OCI-LY7 (cell line): ENCODE data around the gene CCDC15. TPM values are rescaled to one million over a fixed set of nuclear protein-coding genes. Genes with fewer than 3 reads are reported as not detected.

Experiments
- BruUV-seq: library from RNA; stranded (reverse); fragments of 400-500 nt; replicated peaks from 2 replicates; lab custom pipeline; 2021; lab: Mats Ljungman, UMichigan
- CTCF ChIA-PET: fragments of 300-600 bp; sonication (Branson Sonifier 250); formaldehyde crosslinking; loops from one replicate; lab custom pipeline; 2022; ENCODE audit warnings: antibody characterized with exemption; ENCODE audit not compliant: unreplicated experiment; lab: Charles Lee
- POLR2A ChIA-PET: fragments of 300-600 bp; sonication (Branson Sonifier 250); formaldehyde crosslinking; loops from one replicate; lab custom pipeline; 2022; ENCODE audit warnings: antibody characterized with exemption; lab: Charles Lee
- DNase-seq: peaks from one replicate; pipeline ENCODE4 v3.0.0-alpha.2; 2015; ENCODE audit warnings: low spot score
- H2AFZ ChIP-seq: fragments of 200-600 bp; sonication (generic), shearing (Covaris generic); 2 replicates; pipeline ENCODE4 v1.6.1; 2014; ENCODE audit warnings: mild to moderate bottlenecking, antibody characterized with exemption, low read length, moderate library complexity
- H3K27ac ChIP-seq: fragments of 200-600 bp; sonication (generic); 2 replicates; pipeline ENCODE4 v1.5.1; 2014; ENCODE audit warnings: mixed run types, low read depth, mild to moderate bottlenecking, moderate library complexity, low read length, inconsistent platforms; ENCODE audit not compliant: poor library complexity, severe bottlenecking
- H3K36me3 ChIP-seq: fragments of 200-600 bp; sonication (generic); 2 replicates; pipeline ENCODE4 v1.6.1; 2014; ENCODE audit warnings: mild to moderate bottlenecking, antibody characterized with exemption, low read length, moderate library complexity, mixed read lengths; ENCODE audit not compliant: insufficient read depth
- H3K4me1 ChIP-seq: fragments of 200-600 bp; sonication (generic); 2 replicates; pipeline ENCODE4 v1.5.1; 2014; ENCODE audit warnings: mild to moderate bottlenecking, low read length; ENCODE audit not compliant: insufficient read depth, poor library complexity, severe bottlenecking
- H3K4me2 ChIP-seq: fragments of 200-600 bp; sonication (generic); 2 replicates; pipeline ENCODE4 v1.6.1; 2014; ENCODE audit warnings: mild to moderate bottlenecking, low read length
- H3K4me3 ChIP-seq: fragments of 200-600 bp; sonication (generic); 2 replicates; pipeline ENCODE4 v1.5.1; 2014; ENCODE audit warnings: mild to moderate bottlenecking, low read depth, low read length; ENCODE audit not compliant: poor library complexity, severe bottlenecking
- H3K79me2 ChIP-seq: fragments of 200-600 bp; sonication (generic); 2 replicates; pipeline ENCODE4 v1.6.1; 2016; ENCODE audit warnings: low read depth, mild to moderate bottlenecking, low read length, moderate library complexity, mixed read lengths; ENCODE audit not compliant: insufficient read depth
- H3K9me2 ChIP-seq: fragments of 200-600 bp; sonication (generic); 2 replicates; pipeline ENCODE4 v1.6.1; 2016; ENCODE audit warnings: mild to moderate bottlenecking, low read length, mixed read lengths; ENCODE audit not compliant: insufficient read depth
- H3K9me3 ChIP-seq: fragments of 200-600 bp; sonication (generic); 2 replicates; pipeline ENCODE4 v1.6.1; 2014; ENCODE audit warnings: mild to moderate bottlenecking, mixed run types, low read length, mixed read lengths
- H4K20me1 ChIP-seq: fragments of 200-600 bp; sonication (generic); 2 replicates; pipeline ENCODE4 v1.6.1; 2014; ENCODE audit warnings: mild to moderate bottlenecking, antibody characterized with exemption, low read length, moderate library complexity, mixed read lengths; ENCODE audit not compliant: insufficient read depth
- EZH2phosphoT487 ChIP-seq: fragments of 200-600 bp; sonication (generic); IDR thresholded peaks from 2 replicates; pipeline ENCODE4 v1.6.1; 2018; ENCODE audit warnings: low read depth, borderline replicate concordance, mild to moderate bottlenecking, mixed run types, antibody characterized with exemption, low read length, moderate library complexity, mixed read lengths
- intact Hi-C: fragments of 100-400 bp; cut with micrococcal nuclease; formaldehyde crosslinking; loops from one replicate; pipeline ENCODE4 v1.10.0; 2022; ENCODE audit not compliant: unreplicated experiment
- total RNA-seq, 2 experiments: library from RNA; depleted of rRNA in 1 of 2; stranded (reverse); fragments of >200 nt in 1 of 2; shearing (Covaris generic) in 1 of 2; gene quantifications; 2 replicates each; pipeline ENCODE4 v1.2.3, GENCODE V29; 2014 to 2022
- TF ChIP-seq, protein P1 (sequence below): fragments of 200-600 bp; sonication (generic); conservative IDR thresholded peaks from 2 replicates; pipeline ENCODE4 v1.5.1; 2014; ENCODE audit warnings: mild to moderate bottlenecking, antibody characterized with exemption, low read length, moderate library complexity, mixed read lengths

Gene CCDC15
- total RNA-seq, 2 experiments from 2014 or later, result 9.6 to 10.6 TPM

DNA sequence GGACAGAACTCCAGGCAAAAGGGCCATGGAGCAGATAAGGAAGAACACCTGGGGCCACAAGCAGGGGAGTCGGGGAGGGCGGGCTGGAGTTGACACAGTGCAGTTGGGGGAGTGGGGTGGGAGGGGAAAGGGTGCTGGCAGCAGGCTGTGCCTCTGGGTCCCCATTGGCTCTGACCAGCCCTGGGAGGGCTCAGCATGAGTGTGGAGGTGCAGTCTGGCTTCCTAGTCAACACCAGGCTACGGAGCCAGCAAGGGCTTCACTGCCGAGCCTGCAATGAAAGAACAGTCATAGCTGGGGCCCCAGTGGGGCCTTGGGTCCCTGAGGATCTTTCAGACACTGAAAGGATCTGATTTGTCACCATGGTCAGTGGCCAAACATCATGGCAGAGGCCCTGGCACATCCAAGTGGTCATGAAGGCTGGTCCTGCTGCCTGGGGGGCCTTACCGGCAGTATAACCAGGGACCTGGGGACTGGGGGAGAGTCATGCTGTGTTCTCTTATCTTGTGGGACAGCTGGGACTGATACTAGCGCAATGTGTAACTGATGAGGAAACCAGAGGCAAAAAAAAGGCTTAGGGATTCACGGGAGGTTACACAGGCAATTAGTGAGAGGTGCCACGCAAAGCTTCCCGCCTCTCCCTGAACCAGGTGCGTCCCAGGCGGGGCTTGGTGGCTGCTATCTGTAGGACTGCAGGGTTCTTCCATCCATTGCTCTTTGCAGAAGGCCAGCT is 120.7 kb downstream of the CCDC15 start:
- intact Hi-C loops, result loop anchor here (5.0 kb wide), 1 partner anchor 38 kb away; the partner anchor contains the start of gene TMEM218
- no peaks in the 10 kb centered on the region for H3K36me3 ChIP-seq
- peaks cover 45% of the 10 kb centered on the region for H3K4me1 ChIP-seq
- H3K27ac ChIP-seq, result no peak overlapping the region
- no TSS peak for BruUV-seq
- H3K4me3 ChIP-seq, result no peak overlapping the region
- no peak for TF ChIP-seq EZH2phosphoT487
- TF ChIP-seq, protein P1, sequence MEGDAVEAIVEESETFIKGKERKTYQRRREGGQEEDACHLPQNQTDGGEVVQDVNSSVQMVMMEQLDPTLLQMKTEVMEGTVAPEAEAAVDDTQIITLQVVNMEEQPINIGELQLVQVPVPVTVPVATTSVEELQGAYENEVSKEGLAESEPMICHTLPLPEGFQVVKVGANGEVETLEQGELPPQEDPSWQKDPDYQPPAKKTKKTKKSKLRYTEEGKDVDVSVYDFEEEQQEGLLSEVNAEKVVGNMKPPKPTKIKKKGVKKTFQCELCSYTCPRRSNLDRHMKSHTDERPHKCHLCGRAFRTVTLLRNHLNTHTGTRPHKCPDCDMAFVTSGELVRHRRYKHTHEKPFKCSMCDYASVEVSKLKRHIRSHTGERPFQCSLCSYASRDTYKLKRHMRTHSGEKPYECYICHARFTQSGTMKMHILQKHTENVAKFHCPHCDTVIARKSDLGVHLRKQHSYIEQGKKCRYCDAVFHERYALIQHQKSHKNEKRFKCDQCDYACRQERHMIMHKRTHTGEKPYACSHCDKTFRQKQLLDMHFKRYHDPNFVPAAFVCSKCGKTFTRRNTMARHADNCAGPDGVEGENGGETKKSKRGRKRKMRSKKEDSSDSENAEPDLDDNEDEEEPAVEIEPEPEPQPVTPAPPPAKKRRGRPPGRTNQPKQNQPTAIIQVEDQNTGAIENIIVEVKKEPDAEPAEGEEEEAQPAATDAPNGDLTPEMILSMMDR, result no peak
- POLR2A ChIA-PET, result no interaction called here
- no peaks in the 10 kb centered on the region for H4K20me1 ChIP-seq
- CTCF ChIA-PET, result interaction anchor here (1.2 kb wide), 1 partner anchor 16 kb away, joined by 3 read pairs; no protein-coding TSS in a partner anchor
- no peak for DNase-seq
- H3K4me2 ChIP-seq, result no peak overlapping the region
- H3K79me2 ChIP-seq, result no peaks in the 10 kb centered on the region
- no peak overlapping the region for H2AFZ ChIP-seq
- no peaks in the 10 kb centered on the region for H3K9me2 ChIP-seq
- no peaks in the 10 kb centered on the region for H3K9me3 ChIP-seq

DNA sequence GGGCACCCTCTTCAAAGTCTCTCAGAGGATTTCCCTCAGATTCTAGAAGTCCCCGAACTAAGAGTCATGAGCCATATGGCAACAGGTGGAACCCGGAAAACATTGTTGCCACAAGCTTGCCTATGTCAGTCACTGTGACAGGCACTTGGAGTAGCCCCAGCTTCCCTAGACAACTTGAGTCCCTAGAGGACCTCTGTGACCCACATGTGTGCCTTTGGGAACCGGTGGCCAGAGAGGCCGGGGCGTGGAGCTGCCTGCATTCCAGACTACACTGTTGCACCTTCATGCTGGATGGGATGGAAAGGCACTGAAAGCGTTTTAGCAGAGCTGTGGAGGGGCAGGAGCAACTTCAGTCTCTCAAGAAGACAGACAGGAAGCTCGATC is 121.2 kb downstream of the CCDC15 start:
- Histone ChIP-seq H2AFZ (no peak overlapping the region), H3K9me3 (no peaks in the 10 kb centered on the region), H3K27ac (no peak overlapping the region), H3K4me1 (peaks cover 41% of the 10 kb centered on the region), H3K9me2 (no peaks in the 10 kb centered on the region), H4K20me1 (no peaks in the 10 kb centered on the region), H3K36me3 (no peaks in the 10 kb centered on the region), H3K4me2 (no peak overlapping the region), H3K79me2 (no peaks in the 10 kb centered on the region), H3K4me3 (no peak overlapping the region)
- CTCF ChIA-PET, result interaction anchor here (1.2 kb wide), 1 partner anchor 16 kb away, joined by 3 read pairs; no protein-coding TSS in a partner anchor
- no peak for DNase-seq
- TF ChIP-seq, protein P1, result no peak
- no TSS peak for BruUV-seq
- POLR2A ChIA-PET, result no interaction called here
- intact Hi-C loops, result no loop called here

DNA sequence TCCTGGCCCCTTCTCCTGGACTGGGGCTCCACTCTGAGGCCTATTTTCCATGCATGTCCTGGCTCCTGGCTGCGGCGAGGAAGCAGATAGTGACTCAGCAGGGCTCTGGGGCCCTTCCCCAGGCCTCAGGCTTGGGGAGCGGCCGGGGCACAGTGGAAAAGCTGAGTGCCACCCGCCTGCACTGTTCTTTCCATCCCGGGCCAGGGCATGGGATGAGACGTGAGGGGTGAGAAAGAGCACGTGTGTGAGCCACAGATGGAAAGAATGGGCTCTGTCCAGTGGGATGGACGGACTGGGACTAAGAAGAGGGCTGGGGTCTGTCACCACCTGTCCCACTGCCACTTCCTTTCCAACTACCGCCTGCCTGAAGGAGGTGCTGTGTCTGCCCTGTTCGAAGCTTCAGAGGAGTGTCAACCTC is 121.9 kb downstream of the CCDC15 start:
- Histone ChIP-seq H3K79me2 (no peaks in the 10 kb centered on the region), H3K27ac (no peak overlapping the region), H3K9me3 (no peaks in the 10 kb centered on the region), H2AFZ (no peak overlapping the region), H3K9me2 (no peaks in the 10 kb centered on the region), H3K4me1 (peaks cover 34% of the 10 kb centered on the region), H3K36me3 (no peaks in the 10 kb centered on the region), H3K4me2 (no peak overlapping the region), H4K20me1 (no peaks in the 10 kb centered on the region), H3K4me3 (no peak overlapping the region)
- ChIA-PET POLR2A (interaction anchor here (0.5 kb wide), 1 partner anchor 468 kb away, joined by 5 read pairs; no protein-coding TSS in a partner anchor), CTCF (interaction anchor here (1.2 kb wide), 1 partner anchor 15 kb away, joined by 3 read pairs; no protein-coding TSS in a partner anchor)
- intact Hi-C loops, result no loop called here
- BruUV-seq, result no TSS peak
- TF ChIP-seq, protein P1, result peak; percentile 48
- no peak for TF ChIP-seq EZH2phosphoT487
- DNase-seq, result no peak
